ENCODE measurements around the gene GHRHR.

DNA sequence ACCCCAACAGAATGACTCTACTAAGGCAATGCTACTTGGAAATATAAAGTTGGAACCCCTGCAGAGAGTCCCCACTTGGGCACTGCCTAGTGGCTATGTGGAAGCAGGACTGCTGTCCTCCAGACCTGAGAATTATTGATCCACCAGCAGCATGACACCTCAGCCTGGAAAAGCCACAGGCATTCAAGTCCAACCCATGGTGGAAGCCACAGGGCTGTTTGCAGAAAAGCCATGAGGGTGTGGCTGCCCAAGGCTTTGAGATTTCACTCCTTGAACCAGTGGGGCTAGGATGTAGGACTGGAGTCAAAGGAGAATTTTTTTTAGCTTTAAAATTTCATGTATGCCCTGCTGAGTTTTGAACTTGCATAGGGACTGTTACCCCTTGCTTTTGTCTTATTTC lies 13.6 kb upstream of the GHRHR start:
- TF ChIP-seq, protein P1, sequence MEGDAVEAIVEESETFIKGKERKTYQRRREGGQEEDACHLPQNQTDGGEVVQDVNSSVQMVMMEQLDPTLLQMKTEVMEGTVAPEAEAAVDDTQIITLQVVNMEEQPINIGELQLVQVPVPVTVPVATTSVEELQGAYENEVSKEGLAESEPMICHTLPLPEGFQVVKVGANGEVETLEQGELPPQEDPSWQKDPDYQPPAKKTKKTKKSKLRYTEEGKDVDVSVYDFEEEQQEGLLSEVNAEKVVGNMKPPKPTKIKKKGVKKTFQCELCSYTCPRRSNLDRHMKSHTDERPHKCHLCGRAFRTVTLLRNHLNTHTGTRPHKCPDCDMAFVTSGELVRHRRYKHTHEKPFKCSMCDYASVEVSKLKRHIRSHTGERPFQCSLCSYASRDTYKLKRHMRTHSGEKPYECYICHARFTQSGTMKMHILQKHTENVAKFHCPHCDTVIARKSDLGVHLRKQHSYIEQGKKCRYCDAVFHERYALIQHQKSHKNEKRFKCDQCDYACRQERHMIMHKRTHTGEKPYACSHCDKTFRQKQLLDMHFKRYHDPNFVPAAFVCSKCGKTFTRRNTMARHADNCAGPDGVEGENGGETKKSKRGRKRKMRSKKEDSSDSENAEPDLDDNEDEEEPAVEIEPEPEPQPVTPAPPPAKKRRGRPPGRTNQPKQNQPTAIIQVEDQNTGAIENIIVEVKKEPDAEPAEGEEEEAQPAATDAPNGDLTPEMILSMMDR (IDR thresholded peaks at IDR 0.05; ENCODE audit: insufficient read depth, low read length), result no peak
- no peak for TF ChIP-seq GABPA (IDR thresholded peaks at IDR 0.05; ENCODE audit: low read depth)
